HG03575 (cell line): Measurements from ENCODE around the gene GAS7.
"Not testable (repeated sequence)": the region's sequence is repeated elsewhere in the genome, so short reads cannot be mapped to it uniquely, and the experiment has no call there.

ENCODE experiments used
- ATAC-seq: cut with Tn5 transposase; IDR thresholded peaks from one replicate; pipeline ENCODE4 v1.9.1; 2021; ENCODE audit not compliant: unreplicated experiment, insufficient number of reproducible peaks, low FRiP score; ENCODE audit errors: extremely low read depth

The GAS7 gene

GRCh38 chr17:10041916-10042588 is 156.4 kb downstream of the GAS7 start:
- no peak for ATAC-seq

- no peak for ATAC-seq
Observed at GRCh38 chr17:10041287-10041612, 157.2 kb downstream of the GAS7 start.

GRCh38 chr17:10036511-10037061 is 161.8 kb downstream of the GAS7 start:
- no peak for ATAC-seq

- ATAC-seq, result no peak
Observed at GRCh38 chr17:10035885-10036284, 162.5 kb downstream of the GAS7 start.

- no peak for ATAC-seq
Observed at GRCh38 chr17:10034719-10035475, 163.5 kb downstream of the GAS7 start.

GRCh38 chr17:10033959-10034358 is 164.4 kb downstream of the GAS7 start:
- ATAC-seq, result no peak

GRCh38 chr17:10033449-10033848 is 165.0 kb downstream of the GAS7 start:
- ATAC-seq, result no peak

GRCh38 chr17:10032118-10032852 is 166.1 kb downstream of the GAS7 start:
- no peak for ATAC-seq

GRCh38 chr17:10031606-10032005 is 166.8 kb downstream of the GAS7 start:
- ATAC-seq, result no peak

- ATAC-seq, result no peak
Observed at GRCh38 chr17:10031127-10031526, 167.3 kb downstream of the GAS7 start.

- no peak for ATAC-seq
Observed at GRCh38 chr17:10029129-10029528, 169.3 kb downstream of the GAS7 start.

- no peak for ATAC-seq
Observed at GRCh38 chr17:10025976-10026901, 172.2 kb downstream of the GAS7 start.

GRCh38 chr17:10025224-10025623 is 173.2 kb downstream of the GAS7 start:
- ATAC-seq, result no peak

- no peak for ATAC-seq
Observed at GRCh38 chr17:10022416-10022815, 176.0 kb downstream of the GAS7 start.

- ATAC-seq, result no peak
Observed at GRCh38 chr17:10021272-10021984, 177.0 kb downstream of the GAS7 start.

GRCh38 chr17:10019941-10020451 is 178.4 kb downstream of the GAS7 start:
- ATAC-seq, result no peak

GRCh38 chr17:10018461-10018891 is 179.9 kb downstream of the GAS7 start:
- no peak for ATAC-seq

- not testable (repeated sequence) for ATAC-seq
Observed at GRCh38 chr17:10016958-10017570, 181.3 kb downstream of the GAS7 start.
